GM18951 (cell line): ENCODE results near the gene CCM2.
A peak's percentile ranks its signal among the peaks of the same experiment; 100 is the strongest.

Experiments used
- POLR2A ChIP-seq: IDR thresholded peaks from 4 replicates; pipeline ENCODE4 v1.6.1; 2011; ENCODE audit warnings: mild to moderate bottlenecking; ENCODE audit not compliant: insufficient read length, insufficient read depth; ENCODE audit errors: extremely low read depth
- in situ Hi-C: fragments of 300-500 bp; cut with MboI; formaldehyde crosslinking; loops from one replicate; pipeline ENCODE4 v1.12.0; 2022; ENCODE audit warnings: low sequenced_read_pairs, mixed read lengths, inconsistent platforms; ENCODE audit not compliant: unreplicated experiment

CCM2 gene

GRCh38 chr7:44964831-44965440 is 35.1 kb upstream of the CCM2 start:
- in situ Hi-C loops = no loop called here
- TF ChIP-seq POLR2A = no peak

GRCh38 chr7:44965441-44965903 is 34.5 kb upstream of the CCM2 start:
- in situ Hi-C loops = no loop called here
- no peak for TF ChIP-seq POLR2A

GRCh38 chr7:44965937-44966730 is 33.9 kb upstream of the CCM2 start:
- in situ Hi-C loops = no loop called here
- TF ChIP-seq POLR2A = no peak

- TF ChIP-seq POLR2A = no peak
- in situ Hi-C loops = no loop called here
Measured at GRCh38 chr7:44966731-44967538, 33.1 kb upstream of the CCM2 start.

GRCh38 chr7:44967571-44968446 is 32.2 kb upstream of the CCM2 start:
- TF ChIP-seq POLR2A = peak; percentile 27
- in situ Hi-C loops = no loop called here

- in situ Hi-C loops = no loop called here
- TF ChIP-seq POLR2A = no peak
Measured at GRCh38 chr7:44969049-44969700, 30.8 kb upstream of the CCM2 start.

- in situ Hi-C loops = no loop called here
- peak; percentile 28 for TF ChIP-seq POLR2A
Measured at GRCh38 chr7:44969701-44970522, 30.1 kb upstream of the CCM2 start.

GRCh38 chr7:44970523-44971051 is 29.4 kb upstream of the CCM2 start:
- no peak for TF ChIP-seq POLR2A
- in situ Hi-C loops = no loop called here

GRCh38 chr7:44971188-44971901 is 28.7 kb upstream of the CCM2 start:
- in situ Hi-C loops = no loop called here
- TF ChIP-seq POLR2A = peak; percentile 41

GRCh38 chr7:44971902-44972441 is 28.0 kb upstream of the CCM2 start:
- TF ChIP-seq POLR2A = no peak
- in situ Hi-C loops = no loop called here

GRCh38 chr7:44972562-44972961 is 27.4 kb upstream of the CCM2 start:
- in situ Hi-C loops = no loop called here
- no peak for TF ChIP-seq POLR2A
